ENCODE measurements around the gene KCNK6.

Gene KCNK6

DNA sequence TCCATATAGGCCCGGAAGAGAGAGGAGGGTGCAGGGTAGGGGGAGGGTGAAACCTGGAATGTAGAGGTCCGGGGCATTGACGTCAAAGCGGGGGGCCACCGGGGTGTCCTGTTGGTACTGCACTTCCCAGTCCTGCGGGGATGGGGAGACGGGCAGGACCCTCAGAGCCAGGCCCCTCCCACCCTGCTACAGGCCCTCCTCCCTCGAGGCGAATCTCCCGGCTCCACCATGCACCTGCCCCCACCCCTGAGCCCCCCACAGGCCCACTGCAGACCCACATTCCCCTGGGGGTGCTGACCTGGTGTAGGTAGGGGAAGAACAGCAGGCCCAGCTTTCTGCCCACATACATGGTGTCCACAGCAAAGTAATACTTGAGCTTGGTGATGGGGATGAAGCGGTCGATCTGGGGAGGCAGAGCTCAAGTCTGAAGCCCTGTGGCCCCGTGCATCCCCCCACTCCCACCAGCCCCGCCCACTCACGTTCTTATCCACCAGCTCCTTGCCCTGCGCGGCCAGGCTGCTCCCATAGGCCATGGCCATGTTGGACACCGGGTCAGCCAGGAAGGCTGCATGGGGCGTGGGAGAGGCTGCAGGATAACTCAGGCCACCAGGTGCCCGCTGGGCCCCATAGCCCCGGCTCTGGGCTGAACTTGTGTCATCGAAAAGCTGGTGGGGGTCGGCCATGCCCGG is 10.6 kb upstream of the KCNK6 start:
- H4K20me1 ChIP-seq = peaks cover 16% of the 10 kb centered on the region
- H3K9me3 ChIP-seq = no peaks in the 10 kb centered on the region
- H3K4me1 ChIP-seq = peaks cover 7% of the 10 kb centered on the region; the same call in 1 of the 2 replicates
- TF ChIP-seq Cebpa-rat (IDR thresholded peaks at IDR 0.05) = no peak
- no peaks in the 10 kb centered on the region for H3K27me3 ChIP-seq
- H3K4me3 ChIP-seq = no peak overlapping the region
- no peak overlapping the region for H3K4me2 ChIP-seq
- no peak overlapping the region for H3K9ac ChIP-seq
- no peak overlapping the region for H3K27ac ChIP-seq
- H3K36me3 ChIP-seq = peaks cover 62% of the 10 kb centered on the region

DNA sequence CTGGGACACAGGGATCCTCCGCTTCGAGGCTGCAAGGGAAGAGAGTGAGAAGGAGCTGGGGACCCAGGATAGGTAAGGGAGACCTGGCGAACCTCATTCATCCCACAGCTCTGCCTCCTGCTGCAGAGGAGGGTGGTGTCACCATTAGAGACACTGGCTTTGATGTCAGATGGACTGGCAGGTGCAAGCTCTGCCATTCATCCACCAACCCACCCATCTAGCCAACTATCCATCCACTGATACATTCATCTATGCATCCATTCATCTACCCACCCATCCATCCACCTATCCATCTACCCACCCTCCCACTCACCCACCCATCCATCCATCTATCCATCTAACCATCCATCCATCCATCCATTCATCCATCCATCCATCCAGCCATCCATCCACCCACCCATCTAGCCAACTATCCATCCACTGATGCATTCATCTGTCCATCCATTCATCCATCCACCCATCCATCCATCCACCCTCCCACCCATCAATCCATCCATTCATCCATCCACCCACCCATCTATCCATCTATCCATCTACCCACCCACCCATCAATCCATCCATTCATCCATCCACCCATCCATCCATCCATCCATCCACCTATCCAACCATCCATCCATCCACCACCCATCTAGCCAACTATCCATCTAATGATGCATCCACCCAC is 9.9 kb upstream of the KCNK6 start:
- H3K4me1 ChIP-seq = peaks cover 14% of the 10 kb centered on the region
- no peak overlapping the region for H3K4me2 ChIP-seq
- H3K9me3 ChIP-seq = no peaks in the 10 kb centered on the region
- no peaks in the 10 kb centered on the region for H3K27me3 ChIP-seq
- H4K20me1 ChIP-seq = peaks cover 16% of the 10 kb centered on the region
- no peak for TF ChIP-seq Cebpa-rat (IDR thresholded peaks at IDR 0.05)
- H3K4me3 ChIP-seq = no peak overlapping the region
- H3K36me3 ChIP-seq = peaks cover 56% of the 10 kb centered on the region
- no peak overlapping the region for H3K9ac ChIP-seq
- no peak overlapping the region for H3K27ac ChIP-seq

DNA sequence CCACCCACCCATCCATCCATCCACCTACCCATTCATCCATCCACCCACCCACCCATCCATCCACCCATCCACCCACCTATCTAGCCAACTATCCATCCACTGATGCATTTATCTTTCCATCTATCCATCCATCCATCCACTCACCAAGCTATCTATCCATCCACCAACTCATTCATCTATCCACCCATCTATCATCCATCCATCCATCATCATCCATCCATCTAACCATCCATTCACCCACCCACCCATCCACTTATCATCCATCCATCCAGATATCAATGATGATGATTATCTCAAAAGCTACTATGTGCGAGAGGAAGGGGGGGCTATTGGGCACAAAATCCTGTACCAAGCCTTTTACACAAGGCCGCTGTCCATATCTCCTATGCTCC is 9.4 kb upstream of the KCNK6 start:
- peaks cover 50% of the 10 kb centered on the region for H3K36me3 ChIP-seq
- no peak overlapping the region for H3K4me3 ChIP-seq
- H3K27ac ChIP-seq = no peak overlapping the region
- H3K9me3 ChIP-seq = no peaks in the 10 kb centered on the region
- H4K20me1 ChIP-seq = peaks cover 16% of the 10 kb centered on the region
- no peak overlapping the region for H3K9ac ChIP-seq
- peaks cover 19% of the 10 kb centered on the region for H3K4me1 ChIP-seq
- no peaks in the 10 kb centered on the region for H3K27me3 ChIP-seq
- H3K4me2 ChIP-seq = no peak overlapping the region
- TF ChIP-seq Cebpa-rat (IDR thresholded peaks at IDR 0.05) = no peak

DNA sequence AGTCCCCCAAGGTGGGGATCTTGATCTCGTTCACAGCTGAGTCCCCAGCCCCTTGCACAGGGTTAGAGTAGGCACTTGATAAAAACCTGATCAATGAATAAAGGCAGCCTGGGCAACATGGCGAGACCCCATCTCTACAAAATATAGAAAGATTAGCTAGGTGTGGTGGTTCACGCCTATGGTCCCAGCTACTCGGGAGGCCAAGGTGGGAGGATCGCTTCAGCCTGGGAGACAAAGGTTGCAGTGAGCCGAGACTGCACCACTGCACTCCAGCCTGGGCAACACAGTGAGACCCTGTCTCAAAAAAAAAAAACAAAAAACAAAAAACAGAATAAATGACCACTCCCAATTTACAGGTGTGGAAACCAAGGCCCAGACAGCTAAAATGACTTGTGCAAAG is 8.7 kb upstream of the KCNK6 start:
- H3K4me3 ChIP-seq = no peak overlapping the region
- TF ChIP-seq Cebpa-rat (IDR thresholded peaks at IDR 0.05) = no peak
- H3K4me2 ChIP-seq = no peak overlapping the region
- H3K36me3 ChIP-seq = peaks cover 43% of the 10 kb centered on the region
- no peak overlapping the region for H3K9ac ChIP-seq
- H3K27ac ChIP-seq = no peak overlapping the region
- no peaks in the 10 kb centered on the region for H3K27me3 ChIP-seq
- peaks cover 21% of the 10 kb centered on the region for H3K4me1 ChIP-seq
- peaks cover 16% of the 10 kb centered on the region for H4K20me1 ChIP-seq
- no peaks in the 10 kb centered on the region for H3K9me3 ChIP-seq

DNA sequence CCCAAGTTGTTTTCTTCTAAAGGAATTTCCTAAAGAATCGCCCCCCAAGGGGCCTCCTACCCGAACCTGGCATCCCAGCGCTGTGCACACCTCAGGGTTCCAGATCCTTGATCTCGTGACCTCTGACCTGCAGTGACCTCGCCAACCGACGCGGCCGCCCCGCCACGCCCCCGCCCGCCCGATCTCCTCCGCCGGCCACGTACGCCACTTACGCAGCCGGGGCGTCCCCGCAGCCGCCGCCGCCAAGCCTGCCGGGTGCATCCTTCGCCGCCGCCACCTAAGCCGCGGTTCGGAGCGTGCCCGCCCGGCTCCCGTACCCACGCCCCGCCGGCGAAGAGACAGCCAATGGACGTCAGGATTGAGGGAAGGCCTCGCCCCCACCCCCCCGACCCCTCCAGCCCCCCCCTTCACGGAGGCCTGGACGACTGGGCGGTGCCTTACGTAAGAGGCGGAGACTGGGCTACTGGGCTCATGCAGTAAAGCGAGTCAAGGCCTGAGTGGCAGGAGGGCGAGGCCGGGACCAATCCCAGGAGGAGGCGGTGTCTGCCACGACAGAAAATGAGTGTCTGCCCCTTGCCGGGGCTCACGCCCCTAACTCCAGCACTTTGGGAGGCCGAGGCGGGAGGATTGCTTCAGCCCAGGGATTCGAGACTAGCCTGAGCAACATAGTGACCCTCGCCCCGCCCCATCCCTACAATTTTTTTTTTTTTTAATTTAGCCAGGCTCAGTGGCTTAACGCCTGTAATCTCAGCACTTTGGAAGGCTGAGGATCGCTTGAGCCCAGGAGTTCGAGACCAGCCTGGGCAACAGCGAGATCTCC is 3.8 kb upstream of the KCNK6 start, which contains the start of gene YIF1B:
Gene YIF1B (minus strand): TSS at position 291 of the 820 bp plus-strand sequence. CDS start 30 bp downstream, at position 261.
- peak within 1 kb of the TSS; percentile 85 for H3K27ac ChIP-seq
- peaks cover 10% of the 10 kb centered on the region for H4K20me1 ChIP-seq
- no peaks in the 10 kb centered on the region for H3K9me3 ChIP-seq
- peaks cover 65% of the 10 kb centered on the region for H3K4me1 ChIP-seq
- TF ChIP-seq Cebpa-rat (IDR thresholded peaks at IDR 0.05) = no peak
- peak within 1 kb of the TSS; percentile 77 for H3K4me3 ChIP-seq
- H3K36me3 ChIP-seq = peaks cover 3% of the 10 kb centered on the region; the same call in 1 of the 2 replicates
- no peaks in the 10 kb centered on the region for H3K27me3 ChIP-seq
- peak within 1 kb of the TSS; percentile 78 for H3K9ac ChIP-seq
- peak within 1 kb of the TSS; percentile 93 for H3K4me2 ChIP-seq

DNA sequence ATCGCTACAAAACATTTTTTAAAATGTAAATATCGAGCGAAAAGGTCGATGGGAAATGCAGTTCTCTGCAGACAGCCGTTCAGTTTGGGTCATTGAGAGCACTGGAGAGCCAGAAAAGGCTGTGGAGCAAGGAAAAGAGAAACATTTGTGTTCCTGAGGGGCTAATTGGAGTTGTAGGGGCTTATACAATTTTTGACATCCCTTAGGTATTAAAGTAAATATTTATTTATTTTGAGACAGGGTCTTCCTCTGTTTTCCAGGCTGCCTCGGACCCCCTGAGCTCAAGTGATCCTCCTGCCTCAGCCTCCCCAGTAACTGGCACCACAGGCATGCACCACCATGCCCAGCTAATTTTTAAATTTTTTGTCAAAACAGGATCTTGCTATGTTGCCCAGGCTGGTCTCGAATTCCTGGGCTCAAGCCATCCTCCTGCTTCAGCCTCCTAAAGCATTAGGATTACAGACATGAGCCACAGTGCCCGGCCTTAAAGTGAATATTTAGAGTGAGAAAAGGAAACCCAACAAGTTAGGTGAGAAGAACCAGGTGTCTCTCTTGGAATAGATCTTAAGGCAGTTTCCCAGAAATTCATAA is 3.1 kb upstream of the KCNK6 start:
- Histone ChIP-seq H3K27ac (peak overlapping the region; percentile 85), H3K27me3 (no peaks in the 10 kb centered on the region), H3K9me3 (no peaks in the 10 kb centered on the region), H3K4me3 (peak overlapping the region; percentile 62), H3K4me2 (peak overlapping the region; percentile 93), H3K4me1 (peaks cover 72% of the 10 kb centered on the region), H4K20me1 (peaks cover 9% of the 10 kb centered on the region), H3K36me3 (no peaks in the 10 kb centered on the region), H3K9ac (peak overlapping the region; percentile 57)
- no peak for TF ChIP-seq Cebpa-rat (IDR thresholded peaks at IDR 0.05)

DNA sequence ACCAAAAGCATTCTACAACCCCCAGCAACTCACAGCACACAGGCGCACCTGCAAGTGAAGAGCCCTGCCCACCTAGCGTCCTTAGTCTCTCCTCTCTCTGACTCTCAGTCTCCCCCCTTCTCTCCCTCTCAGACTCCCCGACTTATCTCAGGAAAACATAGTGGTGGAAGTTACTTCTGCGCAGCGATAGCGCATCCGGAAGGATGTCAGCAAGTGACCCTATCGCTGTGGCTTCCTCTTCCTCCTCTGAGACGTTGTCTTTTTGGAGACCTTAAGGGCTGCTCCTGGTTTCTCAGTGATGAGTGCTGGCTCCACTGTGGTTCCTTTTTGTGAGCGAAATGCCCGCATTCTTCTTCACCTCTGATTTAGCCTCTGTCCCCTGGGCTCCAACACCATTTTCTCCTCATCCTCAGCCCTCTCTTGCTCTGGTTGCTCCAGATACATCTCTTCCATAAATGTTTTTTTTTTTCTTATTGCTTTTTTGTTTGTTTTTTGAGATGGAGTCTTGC is 2.5 kb upstream of the KCNK6 start:
- Histone ChIP-seq H3K27me3 (no peaks in the 10 kb centered on the region), H3K36me3 (no peaks in the 10 kb centered on the region), H3K27ac (peak overlapping the region; percentile 85), H3K9me3 (no peaks in the 10 kb centered on the region), H3K4me3 (peak overlapping the region; percentile 62), H4K20me1 (peaks cover 6% of the 10 kb centered on the region), H3K4me1 (peaks cover 76% of the 10 kb centered on the region), H3K9ac (peak overlapping the region; percentile 55), H3K4me2 (peak overlapping the region; percentile 93)
- no peak for TF ChIP-seq Cebpa-rat (IDR thresholded peaks at IDR 0.05)

DNA sequence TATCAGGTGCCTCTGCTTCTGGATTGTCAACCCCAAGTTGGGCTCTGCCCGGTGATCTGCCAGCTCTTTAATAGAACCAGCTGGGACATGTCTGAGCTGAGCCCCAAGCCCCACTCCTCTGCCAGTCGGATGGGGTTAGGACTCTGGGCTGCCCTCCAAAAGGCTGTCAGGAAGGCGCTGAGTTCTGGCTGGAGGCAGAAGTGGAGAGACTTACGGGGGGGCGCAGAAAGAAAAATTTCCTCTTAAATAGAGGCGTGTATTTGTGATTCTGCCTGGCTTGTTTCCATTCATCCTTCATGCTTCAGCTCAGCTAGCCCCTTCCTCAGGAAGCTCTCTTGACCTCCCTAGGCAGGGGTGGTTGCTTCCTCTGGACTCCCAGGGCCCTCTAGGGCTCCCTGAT is 985 bp upstream of the KCNK6 start:
- TF ChIP-seq Cebpa-rat (IDR thresholded peaks at IDR 0.05) = no peak
- Histone ChIP-seq H3K4me3 (peak overlapping the region; percentile 72; the same call in 1 of the 2 replicates), H3K4me2 (peak overlapping the region; percentile 93), H3K9me3 (no peaks in the 10 kb centered on the region), H3K4me1 (peaks cover 72% of the 10 kb centered on the region), H3K36me3 (peaks cover 8% of the 10 kb centered on the region; the same call in 1 of the 2 replicates), H3K27ac (peak overlapping the region; percentile 78), H3K27me3 (no peaks in the 10 kb centered on the region), H4K20me1 (no peaks in the 10 kb centered on the region), H3K9ac (peak overlapping the region; percentile 76; the same call in 1 of the 2 replicates)

DNA sequence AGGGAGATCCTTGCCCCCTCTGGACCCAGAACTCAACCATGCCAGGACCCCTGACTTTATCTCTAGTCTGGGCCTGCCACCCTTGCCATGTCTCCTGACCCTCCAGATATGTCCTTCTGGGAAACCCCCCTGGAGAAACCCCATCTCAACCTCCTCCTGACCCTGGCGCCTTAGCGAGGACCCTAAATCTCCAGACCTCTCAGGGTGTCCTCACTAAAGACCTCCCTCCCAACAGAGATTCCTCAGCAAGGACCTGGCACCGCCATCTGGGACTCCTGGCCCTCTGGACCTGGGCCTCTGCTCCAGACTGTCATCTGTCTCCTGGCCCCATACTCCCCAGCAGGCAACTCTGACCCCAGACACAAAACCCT is 1.3 kb downstream of the KCNK6 start:
- Histone ChIP-seq H3K27ac (peak overlapping the region; percentile 78), H3K4me3 (peak overlapping the region; percentile 72), H3K27me3 (no peaks in the 10 kb centered on the region), H4K20me1 (no peaks in the 10 kb centered on the region), H3K9ac (peak overlapping the region; percentile 76), H3K36me3 (peaks cover 31% of the 10 kb centered on the region), H3K4me2 (peak overlapping the region; percentile 93), H3K4me1 (peaks cover 55% of the 10 kb centered on the region), H3K9me3 (no peaks in the 10 kb centered on the region)
- TF ChIP-seq Cebpa-rat (IDR thresholded peaks at IDR 0.05) = no peak
